ENCODE measurements around the gene MRAP2.
"Not testable (repeated sequence)": the region's sequence is repeated elsewhere in the genome, so short reads cannot be mapped to it uniquely, and the experiment has no call there.

MRAP2 gene

GRCh38 chr6:84033523-84034451 lies at the start of gene MRAP2:
Gene MRAP2, plus strand, starts transcription at chr6:84033772. Its CDS starts 21,547 bp downstream, at chr6:84055319.
- DNase-seq = peak in 1 of 2 experiments; percentile 29

- no peak for DNase-seq
Measured at GRCh38 chr6:83984411-83984810, 49.2 kb upstream of the MRAP2 start.

GRCh38 chr6:83985308-83985713 lies 48.3 kb upstream of the MRAP2 start:
- DNase-seq = no peak

- no peak for DNase-seq
Measured at GRCh38 chr6:83985715-83986114, 47.9 kb upstream of the MRAP2 start.

GRCh38 chr6:83998021-83998584 lies 35.5 kb upstream of the MRAP2 start:
- no peak for DNase-seq

- DNase-seq = no peak
Measured at GRCh38 chr6:84001119-84001518, 32.5 kb upstream of the MRAP2 start.

GRCh38 chr6:84002226-84002625 lies 31.3 kb upstream of the MRAP2 start:
- DNase-seq = no peak

GRCh38 chr6:84003131-84003530 lies 30.4 kb upstream of the MRAP2 start:
- no peak for DNase-seq

- no peak for DNase-seq
Measured at GRCh38 chr6:84003654-84004053, 29.9 kb upstream of the MRAP2 start.

- no peak for DNase-seq
Measured at GRCh38 chr6:84007871-84008270, 25.7 kb upstream of the MRAP2 start.

GRCh38 chr6:84013354-84013753 lies 20.2 kb upstream of the MRAP2 start:
- DNase-seq = no peak

GRCh38 chr6:84013931-84014330 lies 19.6 kb upstream of the MRAP2 start:
- no peak for DNase-seq

- no peak for DNase-seq
Measured at GRCh38 chr6:84016029-84016428, 17.5 kb upstream of the MRAP2 start.

GRCh38 chr6:84017709-84018452 lies 15.7 kb upstream of the MRAP2 start:
- DNase-seq = no peak

GRCh38 chr6:84018453-84019061 lies 15.0 kb upstream of the MRAP2 start:
- DNase-seq = no peak

GRCh38 chr6:84019141-84019841 lies 14.3 kb upstream of the MRAP2 start:
- DNase-seq = no peak

- no peak for DNase-seq
Measured at GRCh38 chr6:84019842-84020211, 13.7 kb upstream of the MRAP2 start.

- no peak for DNase-seq
Measured at GRCh38 chr6:84021625-84022024, 11.9 kb upstream of the MRAP2 start.

- no peak for DNase-seq
Measured at GRCh38 chr6:84026721-84027164, 6.8 kb upstream of the MRAP2 start.

- peak in 1 of 2 experiments; percentile 17 for DNase-seq
Measured at GRCh38 chr6:84027340-84028181, 6.0 kb upstream of the MRAP2 start.

- no peak for DNase-seq
Measured at GRCh38 chr6:84028350-84028749, 5.2 kb upstream of the MRAP2 start.

- DNase-seq = not testable (repeated sequence)
Measured at GRCh38 chr6:84032000-84032399, 1.6 kb upstream of the MRAP2 start.

Data from NCI-H1930 (cell line).